Stimulated activated CD4-positive, alpha-beta T cell treated with anti-CD3 and anti-CD28 coated beads, Interleukin-1b, Interleukin-23, amount 100 ng/mL, for 48 hours (primary cell): ENCODE data around the gene GABRB2.
"Not testable (repeated sequence)": the region's sequence is repeated elsewhere in the genome, so short reads cannot be mapped to it uniquely, and the experiment has no call there.

Experiments
- DNase-seq: peaks from one replicate; pipeline ENCODE4 v3.0.0-alpha.2; 2020

GABRB2 gene

DNA sequence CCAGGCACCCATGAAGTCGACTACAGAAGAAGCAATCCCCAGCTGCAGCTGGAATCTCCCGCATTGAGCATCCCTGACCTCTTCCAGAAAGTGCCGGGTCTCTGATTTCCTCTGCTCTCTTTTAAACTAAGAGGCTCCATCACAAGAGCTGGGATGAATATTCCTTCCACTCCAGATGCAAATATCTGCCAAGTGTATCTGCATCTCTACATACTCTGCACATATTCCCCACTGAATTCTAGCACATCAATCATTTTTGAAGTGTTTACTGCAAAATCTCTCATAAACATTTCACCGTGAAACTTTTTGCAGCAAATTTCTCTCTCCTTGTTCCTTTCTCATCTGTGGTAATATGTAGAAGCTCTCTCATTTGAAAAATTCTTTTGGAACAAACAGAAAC, 161.5 kb downstream of the GABRB2 start:
- no peak for DNase-seq

DNA sequence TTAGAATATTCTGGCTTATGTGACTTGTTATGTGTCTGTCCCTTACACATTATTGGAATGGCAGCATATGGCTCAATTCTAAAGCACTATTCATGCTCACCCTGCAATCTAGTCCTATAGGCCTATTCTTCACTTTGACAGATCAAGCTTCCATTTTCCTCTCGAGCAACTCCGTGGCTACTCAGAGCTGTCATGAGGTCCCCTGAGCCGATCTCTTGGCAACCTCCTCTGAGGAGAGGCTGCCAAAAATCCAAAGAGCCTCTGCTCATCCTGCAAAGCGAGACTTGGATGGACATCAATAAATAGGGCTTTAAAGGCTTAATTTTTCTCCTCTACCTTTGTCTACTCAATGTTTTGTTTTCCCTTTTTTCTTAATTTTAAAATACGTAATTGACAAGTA, 163.8 kb downstream of the GABRB2 start:
- DNase-seq: no peak

- no peak for DNase-seq
Measured at GRCh38 chr5:161380486-161380885, 166.0 kb downstream of the GABRB2 start.

- no peak for DNase-seq
Measured at GRCh38 chr5:161378701-161379100, 167.8 kb downstream of the GABRB2 start.

GRCh38 chr5:161376034-161376433, 170.5 kb downstream of the GABRB2 start:
- no peak for DNase-seq

GRCh38 chr5:161373345-161373707, 173.2 kb downstream of the GABRB2 start:
- no peak for DNase-seq

GRCh38 chr5:161372682-161373344, 173.7 kb downstream of the GABRB2 start:
- DNase-seq: no peak

GRCh38 chr5:161369022-161369421, 177.5 kb downstream of the GABRB2 start:
- DNase-seq: no peak

GRCh38 chr5:161358446-161358845, 188.1 kb downstream of the GABRB2 start:
- no peak for DNase-seq

- DNase-seq: no peak
Measured at GRCh38 chr5:161344234-161344633, 202.3 kb downstream of the GABRB2 start.

- DNase-seq: no peak
Measured at GRCh38 chr5:161342886-161343285, 203.6 kb downstream of the GABRB2 start.

DNA sequence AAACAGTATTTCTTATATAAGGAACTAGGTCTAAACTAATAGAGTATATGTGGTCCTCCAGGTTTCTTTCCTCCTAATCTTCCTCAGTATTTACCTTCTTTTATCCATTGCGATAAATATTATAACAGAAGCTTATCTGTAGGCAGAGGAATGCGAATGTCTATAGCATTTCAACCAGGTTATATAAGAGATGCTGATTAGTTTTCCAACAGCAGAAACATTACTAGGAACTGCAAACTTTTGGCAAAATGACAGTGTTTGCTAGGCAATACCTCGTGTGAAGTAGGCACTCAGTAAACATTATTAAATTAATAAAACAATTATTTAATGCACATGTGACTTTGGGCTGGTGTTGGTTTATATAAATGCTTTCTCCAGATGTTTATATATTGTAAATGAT, 206.5 kb downstream of the GABRB2 start:
- no peak for DNase-seq

- no peak for DNase-seq
Measured at GRCh38 chr5:161333194-161333880, 213.2 kb downstream of the GABRB2 start.

GRCh38 chr5:161332343-161332742, 214.2 kb downstream of the GABRB2 start:
- no peak for DNase-seq

- no peak for DNase-seq
Measured at GRCh38 chr5:161314033-161314432, 232.5 kb downstream of the GABRB2 start.

- DNase-seq: no peak
Measured at GRCh38 chr5:161312882-161313281, 233.6 kb downstream of the GABRB2 start.

GRCh38 chr5:161311965-161312364, 234.6 kb downstream of the GABRB2 start:
- DNase-seq: no peak

GRCh38 chr5:161311146-161311708, 235.3 kb downstream of the GABRB2 start:
- DNase-seq: no peak

DNA sequence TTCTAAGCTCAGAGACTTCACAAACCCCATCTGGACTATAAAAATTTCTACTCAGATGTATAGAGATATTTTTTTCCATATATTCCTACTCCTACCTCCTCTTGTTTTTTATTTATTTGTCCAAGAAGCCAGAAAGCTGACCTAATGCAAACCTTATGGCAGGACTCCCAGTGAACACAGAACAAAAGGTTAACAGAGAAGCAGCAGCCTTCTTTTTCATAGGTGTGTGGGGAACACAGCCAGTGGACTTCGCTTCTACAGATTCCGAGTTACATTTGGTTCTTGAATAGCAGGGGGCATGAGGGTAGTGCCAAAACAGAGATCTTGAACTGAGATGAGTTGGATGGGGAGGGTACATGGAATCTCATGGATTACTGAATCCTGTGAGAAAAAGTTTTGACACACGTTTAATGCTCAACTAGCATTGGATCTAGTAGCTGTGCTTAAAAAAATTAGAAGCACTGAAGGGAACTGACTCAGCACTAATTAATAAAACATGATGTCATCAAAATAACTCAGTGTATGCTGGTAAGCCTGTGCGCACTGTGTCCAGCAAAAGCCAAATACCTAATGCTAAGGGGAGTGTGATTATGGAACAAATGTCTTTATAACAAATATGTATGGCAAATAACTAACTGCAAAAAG, 240.1 kb downstream of the GABRB2 start:
- no peak for DNase-seq

GRCh38 chr5:161305601-161306000, 240.9 kb downstream of the GABRB2 start:
- no peak for DNase-seq

DNA sequence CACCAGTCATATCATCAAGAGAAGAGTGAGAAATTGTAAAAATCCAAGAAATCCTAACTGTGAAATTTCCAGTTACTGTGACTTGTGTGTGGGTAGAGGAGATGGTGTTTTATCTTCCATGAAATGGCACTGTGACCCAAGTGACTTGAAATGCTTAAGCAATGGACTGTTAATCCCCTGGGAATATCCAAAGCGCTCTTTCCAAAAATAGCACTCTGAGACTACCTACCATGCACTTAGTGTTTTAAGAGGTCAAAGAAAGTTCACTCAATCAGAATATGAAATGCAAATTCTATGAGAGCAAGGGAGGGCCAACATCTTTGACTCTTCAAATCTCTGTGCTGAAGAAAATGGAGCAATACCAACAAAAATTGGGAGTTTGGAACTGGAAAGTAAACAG, 244.0 kb downstream of the GABRB2 start:
- DNase-seq: no peak

DNA sequence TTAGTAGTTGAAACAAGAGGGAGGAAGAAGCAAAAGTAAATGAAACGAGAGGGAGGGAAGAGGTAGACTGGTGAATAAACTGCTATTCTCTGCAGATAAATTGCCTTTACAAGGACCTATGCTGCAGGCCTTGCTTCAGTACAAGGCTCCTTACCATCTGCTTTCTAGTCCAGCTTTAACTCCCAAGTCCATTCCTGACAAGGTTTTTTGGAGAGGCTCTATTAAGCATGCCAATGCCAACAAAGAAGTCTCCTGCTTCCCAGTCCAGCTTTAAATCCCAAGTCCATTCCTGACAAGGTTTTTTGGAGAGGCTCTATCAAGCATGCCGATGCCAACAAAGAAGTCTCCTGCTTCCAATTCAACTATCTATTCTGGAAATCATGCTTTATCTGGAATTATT, 244.9 kb downstream of the GABRB2 start:
- DNase-seq: no peak

DNA sequence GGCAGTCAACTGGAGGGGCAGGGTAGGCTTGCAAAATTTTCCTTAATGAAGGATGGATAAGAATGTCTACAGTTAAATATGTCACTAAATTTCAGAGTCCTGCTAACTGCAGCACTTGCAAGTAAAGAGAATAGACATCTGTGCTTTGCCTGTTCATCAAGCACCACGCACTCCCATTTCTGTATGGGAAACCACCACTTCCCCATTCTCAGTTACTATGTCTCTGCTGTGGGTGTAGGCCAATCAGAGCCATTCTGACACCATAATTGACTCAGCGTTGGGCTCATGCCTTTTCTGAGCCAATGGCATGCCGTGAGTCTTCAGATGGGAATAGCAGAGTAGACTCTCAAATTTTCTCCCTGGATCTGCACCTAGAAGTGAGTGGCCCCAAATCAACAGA, 247.5 kb downstream of the GABRB2 start:
- no peak for DNase-seq

- DNase-seq: not testable (repeated sequence)
Measured at GRCh38 chr5:161297388-161297787, 249.1 kb downstream of the GABRB2 start.
